Measurements from ENCODE around the gene THSD7B. TPM values are rescaled to one million over a fixed set of nuclear protein-coding genes. Genes with fewer than 3 reads are reported as not detected.
A peak's percentile ranks its signal among the peaks of the same experiment; 100 is the strongest.
"Not testable (repeated sequence)": the region's sequence is repeated elsewhere in the genome, so short reads cannot be mapped to it uniquely, and the experiment has no call there.

Gene THSD7B
- total and polyA plus RNA-seq, 8 donors: 0.13 to 4.5 (median 2.7) TPM

DNA sequence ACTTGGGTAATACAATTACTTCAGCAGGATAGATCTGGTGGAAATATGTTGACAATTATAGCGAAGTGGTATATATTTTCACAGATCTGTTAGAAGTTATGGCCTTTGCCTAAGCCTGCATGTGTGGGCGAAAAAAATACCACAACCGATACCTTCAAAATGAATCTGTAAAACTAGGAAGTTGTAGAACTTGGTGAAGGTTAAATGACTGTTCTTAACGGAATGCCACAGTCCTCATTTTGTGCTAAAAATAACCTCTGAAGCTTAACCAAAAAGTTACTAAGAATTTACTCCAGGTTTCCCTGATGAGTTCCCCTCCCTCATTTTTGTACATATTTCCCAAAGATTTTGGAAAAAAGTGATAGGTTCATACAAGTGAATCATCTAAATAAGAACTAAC, 550.7 kb downstream of the THSD7B start:
- Histone ChIP-seq H3K4me3 (no peak overlapping the region), H3K36me3 (no peaks in the 10 kb centered on the region), H3K9me3 (peaks cover 0 to 2% of the 10 kb centered on the region in 2 donors), H3K27me3 (no peaks in the 10 kb centered on the region), H3K4me1 (no peaks in the 10 kb centered on the region), H3K27ac (no peak overlapping the region)
- TF ChIP-seq, protein P1, sequence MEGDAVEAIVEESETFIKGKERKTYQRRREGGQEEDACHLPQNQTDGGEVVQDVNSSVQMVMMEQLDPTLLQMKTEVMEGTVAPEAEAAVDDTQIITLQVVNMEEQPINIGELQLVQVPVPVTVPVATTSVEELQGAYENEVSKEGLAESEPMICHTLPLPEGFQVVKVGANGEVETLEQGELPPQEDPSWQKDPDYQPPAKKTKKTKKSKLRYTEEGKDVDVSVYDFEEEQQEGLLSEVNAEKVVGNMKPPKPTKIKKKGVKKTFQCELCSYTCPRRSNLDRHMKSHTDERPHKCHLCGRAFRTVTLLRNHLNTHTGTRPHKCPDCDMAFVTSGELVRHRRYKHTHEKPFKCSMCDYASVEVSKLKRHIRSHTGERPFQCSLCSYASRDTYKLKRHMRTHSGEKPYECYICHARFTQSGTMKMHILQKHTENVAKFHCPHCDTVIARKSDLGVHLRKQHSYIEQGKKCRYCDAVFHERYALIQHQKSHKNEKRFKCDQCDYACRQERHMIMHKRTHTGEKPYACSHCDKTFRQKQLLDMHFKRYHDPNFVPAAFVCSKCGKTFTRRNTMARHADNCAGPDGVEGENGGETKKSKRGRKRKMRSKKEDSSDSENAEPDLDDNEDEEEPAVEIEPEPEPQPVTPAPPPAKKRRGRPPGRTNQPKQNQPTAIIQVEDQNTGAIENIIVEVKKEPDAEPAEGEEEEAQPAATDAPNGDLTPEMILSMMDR (IDR thresholded peaks at IDR 0.05): no peak
- intact Hi-C loops (cut with DNase I): no loop called here
- ATAC-seq (no peak), DNase-seq (no peak)

DNA sequence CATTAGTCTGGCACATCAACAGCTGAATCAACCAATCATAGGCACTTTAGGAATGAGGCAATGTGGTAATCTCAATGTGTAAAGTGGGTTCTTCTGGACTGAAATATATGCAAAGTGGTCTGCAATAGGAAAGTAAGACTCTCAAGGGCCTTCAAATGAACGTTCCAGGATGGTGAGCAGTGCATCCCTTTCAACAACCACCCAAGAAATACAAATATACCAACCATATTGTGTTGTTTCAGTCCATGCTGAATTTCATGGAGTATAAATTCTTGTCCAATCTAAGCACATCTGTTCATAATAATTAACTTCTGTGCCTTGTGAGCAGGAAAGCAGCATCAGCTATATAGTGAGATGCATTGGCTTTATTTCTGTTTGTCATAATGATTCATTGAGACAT, 556.2 kb downstream of the THSD7B start:
- no peaks in the 10 kb centered on the region for H3K36me3 ChIP-seq
- H3K27ac ChIP-seq: no peak overlapping the region
- no peak overlapping the region for H3K4me3 ChIP-seq
- DNase-seq: no peak
- no peaks in the 10 kb centered on the region for H3K27me3 ChIP-seq
- TF ChIP-seq, protein P1 (IDR thresholded peaks at IDR 0.05): no peak
- no peak for ATAC-seq
- intact Hi-C loops (cut with DNase I): no loop called here
- H3K4me1 ChIP-seq: no peaks in the 10 kb centered on the region
- no peaks in the 10 kb centered on the region for H3K9me3 ChIP-seq

- ATAC-seq; H3K27ac ChIP-seq; H3K27me3 ChIP-seq; H3K4me3 ChIP-seq; intact Hi-C loops (cut with DNase I); H3K36me3 ChIP-seq; H3K4me1 ChIP-seq: not testable (repeated sequence)
- DNase-seq: peak in 1 of 4 donors; percentile 55
- peaks cover 0 to 17% of the 10 kb centered on the region in 2 donors for H3K9me3 ChIP-seq
Observed at GRCh38 chr2:137331562-137331961, 566.2 kb downstream of the THSD7B start.

DNA sequence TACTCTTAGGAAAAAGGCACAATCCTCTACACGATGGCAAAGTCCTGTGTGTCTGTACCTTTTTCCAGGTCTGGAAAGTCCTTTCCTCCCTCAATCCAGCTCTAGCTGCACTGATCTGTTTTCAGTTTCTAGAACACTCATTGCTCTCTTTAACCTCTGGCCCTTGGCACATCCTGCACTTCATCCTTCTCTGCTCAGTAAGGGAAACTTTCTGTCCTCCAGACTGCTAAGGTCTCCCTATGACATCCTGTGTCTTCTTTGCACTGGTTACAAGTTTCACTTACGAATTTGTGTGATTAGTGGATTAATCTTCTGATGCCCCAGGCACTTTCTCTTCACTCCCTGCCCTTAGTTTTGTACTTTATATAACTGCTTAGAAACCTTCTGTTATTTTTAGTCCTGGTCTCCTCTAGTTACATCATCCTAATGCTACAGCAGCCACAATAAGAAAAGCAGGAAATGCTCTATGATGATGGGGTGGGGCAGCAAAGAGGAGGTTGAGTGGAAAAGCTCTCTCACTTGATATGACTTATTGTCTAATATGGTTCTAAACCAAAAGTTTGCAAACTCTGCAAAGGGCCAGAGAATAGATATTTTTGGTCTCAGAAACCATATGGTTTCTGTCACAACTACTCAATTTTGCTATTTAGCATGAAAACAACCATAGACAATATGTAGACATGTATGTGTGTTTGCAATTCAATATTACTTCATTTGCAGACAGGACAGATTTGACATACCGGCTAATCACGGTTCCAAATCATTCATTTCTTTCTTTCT, 568.2 kb downstream of the THSD7B start:
- TF ChIP-seq, protein P1 (IDR thresholded peaks at IDR 0.05): no peak
- intact Hi-C loops (cut with DNase I): no loop called here
- Histone ChIP-seq H3K27me3 (no peaks in the 10 kb centered on the region), H3K4me3 (no peak overlapping the region), H3K27ac (no peak overlapping the region), H3K4me1 (no peaks in the 10 kb centered on the region), H3K36me3 (no peaks in the 10 kb centered on the region), H3K9me3 (peaks cover 0 to 17% of the 10 kb centered on the region in 2 donors)
- ATAC-seq (peak; percentile 34), DNase-seq (peak in 2 of 4 donors; percentile 46 to 52)

DNA sequence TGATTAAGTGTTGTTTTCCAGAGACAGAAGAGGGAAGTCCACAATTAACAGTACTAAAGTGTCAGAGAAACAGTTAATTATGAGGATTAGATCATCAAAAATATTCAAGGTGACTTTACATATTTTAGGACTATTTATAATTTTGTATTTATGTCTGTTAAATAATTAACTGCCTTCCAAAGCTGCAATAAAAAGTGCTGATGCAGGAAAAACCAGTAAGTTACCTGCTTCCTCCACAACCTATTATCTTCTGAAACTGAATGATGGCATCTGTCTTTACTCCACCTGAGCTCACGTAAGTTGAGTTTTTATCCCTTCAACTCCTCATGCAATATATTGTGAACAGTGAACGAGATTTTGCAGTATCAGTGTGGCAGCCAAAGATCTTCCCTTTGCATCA, 570.7 kb downstream of the THSD7B start:
- Histone ChIP-seq H3K36me3 (no peaks in the 10 kb centered on the region), H3K4me1 (no peaks in the 10 kb centered on the region), H3K27me3 (no peaks in the 10 kb centered on the region), H3K9me3 (peaks cover 0 to 4% of the 10 kb centered on the region in 2 donors), H3K27ac (no peak overlapping the region), H3K4me3 (no peak overlapping the region)
- no peak for ATAC-seq
- intact Hi-C loops (cut with DNase I): no loop called here
- no peak for DNase-seq
- TF ChIP-seq, protein P1 (IDR thresholded peaks at IDR 0.05): no peak

DNA sequence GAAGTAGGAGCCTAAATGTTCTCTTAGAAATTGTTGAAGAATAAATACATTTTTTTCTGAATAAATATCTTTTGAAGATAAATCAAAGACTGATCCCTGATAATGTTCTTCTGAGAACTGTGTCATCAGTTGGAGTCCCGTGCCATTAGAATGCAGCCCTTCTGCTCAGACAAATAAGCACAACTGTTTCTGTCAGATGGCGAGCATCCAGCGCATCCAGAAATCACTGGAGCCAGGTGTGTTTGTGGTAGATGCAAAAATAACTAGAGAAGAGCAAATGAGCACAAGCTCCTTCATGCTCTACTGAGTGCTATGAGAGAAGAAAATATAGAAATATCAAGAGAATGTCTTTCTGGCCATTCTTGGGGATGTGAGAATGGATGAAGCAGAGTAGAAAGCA, 573.7 kb downstream of the THSD7B start:
- no peaks in the 10 kb centered on the region for H3K36me3 ChIP-seq
- intact Hi-C loops (cut with DNase I): no loop called here
- DNase-seq (no peak), ATAC-seq (no peak)
- no peak overlapping the region for H3K27ac ChIP-seq
- TF ChIP-seq, protein P1 (IDR thresholded peaks at IDR 0.05): no peak
- H3K4me3 ChIP-seq: no peak overlapping the region
- H3K9me3 ChIP-seq: no peaks in the 10 kb centered on the region
- H3K4me1 ChIP-seq: no peaks in the 10 kb centered on the region
- no peaks in the 10 kb centered on the region for H3K27me3 ChIP-seq
